Endothelial cell of umbilical vein (primary cell): ENCODE results near the gene NIN. TPM values are rescaled to one million over a fixed set of nuclear protein-coding genes. Genes with fewer than 3 reads are reported as not detected.

Experiments used
- BruUV-seq: library from RNA; stranded (reverse); fragments of 400-500 nt; replicated peaks from 2 replicates; lab custom pipeline; 2021; lab: Mats Ljungman, UMichigan
- CTCF ChIA-PET: fragments of 300-600, 350-600 bp; sonication (Branson Sonifier 250); formaldehyde crosslinking; loops from one replicate; lab custom pipeline; 2021; ENCODE audit warnings: antibody characterized with exemption, inconsistent platforms; lab: Charles Lee
- POLR2A ChIA-PET: fragments of 300-600, 350-600 bp; sonication (Branson Sonifier 250); formaldehyde crosslinking; loops from one replicate; lab custom pipeline; 2021; ENCODE audit warnings: antibody characterized with exemption, inconsistent platforms; lab: Charles Lee
- DNase-seq: peaks from one replicate; pipeline ENCODE4 v3.0.0-alpha.2; 2011; ENCODE audit warnings: low read depth, low spot score
- FAIRE-seq: peaks from 2 replicates; lab custom pipeline; 2011; peaks lifted over from hg19 to GRCh38; lab: Jason Lieb, UNC
- H2AFZ ChIP-seq: 2 replicates; pipeline ENCODE4 v1.6.0; 2012; ENCODE audit warnings: low read depth, low read length, control low read depth, inconsistent platforms
- H3K27ac ChIP-seq: 2 replicates; pipeline ENCODE4 v1.5.1; 2011; ENCODE audit warnings: low read depth, mild to moderate bottlenecking, control low read depth, low read length, moderate library complexity; ENCODE audit not compliant: insufficient read depth
- H3K27me3 ChIP-seq, 2 experiments: 2 replicates each; pipeline versions ENCODE4 v1.6.0 to v1.6.1; 2011; ENCODE audit warnings: low read length in 2 of 2, mixed read lengths in 1 of 2; ENCODE audit not compliant: control insufficient read depth in 2 of 2, insufficient read depth in 2 of 2
- H3K36me3 ChIP-seq, 2 experiments: 2 replicates in 1 of 2; 3 replicates in 1 of 2; pipeline ENCODE4 v1.5.1; 2011; ENCODE audit warnings: low read length in 2 of 2, mild to moderate bottlenecking in 1 of 2, moderate library complexity in 1 of 2; ENCODE audit not compliant: control insufficient read depth in 2 of 2, insufficient read depth in 2 of 2; ENCODE audit errors: extremely low read depth in 1 of 2
- H3K4me1 ChIP-seq: 3 replicates; pipeline ENCODE4 v1.5.1; 2011; ENCODE audit warnings: mild to moderate bottlenecking, low read length; ENCODE audit not compliant: control insufficient read depth, insufficient read depth; ENCODE audit errors: extremely low read depth
- H3K4me2 ChIP-seq: 2 replicates; pipeline ENCODE4 v1.6.1; 2011; ENCODE audit warnings: low read length, control low read depth, mixed read lengths; ENCODE audit not compliant: insufficient read depth
- H3K4me3 ChIP-seq, 3 experiments: fragments of 200-600 bp in 1 of 3; sonication (generic), shearing (Covaris generic) in 1 of 3; replicated peaks in 1 of 3; 2 replicates each; pipeline ENCODE4 v1.5.1; 2011 to 2016; ENCODE audit warnings: control low read depth in 3 of 3, low read length in 3 of 3, mild to moderate bottlenecking in 2 of 3, inconsistent platforms in 1 of 3, low read depth in 1 of 3, moderate library complexity in 1 of 3; ENCODE audit not compliant: insufficient read depth in 1 of 3
- H3K79me2 ChIP-seq: 2 replicates; pipeline ENCODE4 v1.6.0; 2012; ENCODE audit warnings: low read length, inconsistent platforms; ENCODE audit not compliant: control insufficient read depth, insufficient read depth
- H3K9ac ChIP-seq: replicated peaks from 2 replicates; pipeline ENCODE3; 2011; ENCODE audit warnings: low read length, control low read depth; ENCODE audit not compliant: insufficient read depth; ENCODE audit errors: extremely low read depth
- H3K9me1 ChIP-seq: replicated peaks from 3 replicates; pipeline ENCODE4 v1.6.0; 2011; ENCODE audit warnings: mild to moderate bottlenecking, low read length; ENCODE audit not compliant: control insufficient read depth, insufficient read depth; ENCODE audit errors: extremely low read depth
- H3K9me3 ChIP-seq: replicated peaks from 2 replicates; pipeline ENCODE4 v1.5.1; 2012; ENCODE audit warnings: low read length, inconsistent platforms; ENCODE audit not compliant: control insufficient read depth, insufficient read depth
- H4K20me1 ChIP-seq: replicated peaks from 2 replicates; pipeline ENCODE3; 2011; ENCODE audit warnings: mild to moderate bottlenecking, low read length; ENCODE audit not compliant: control insufficient read depth, insufficient read depth; ENCODE audit errors: extremely low read depth
- CTCF ChIP-seq, 2 donors: IDR thresholded peaks; 1 replicate in 1 of 2; 2 replicates in 1 of 2; pipeline ENCODE4 v1.5.1; 2011; ENCODE audit warnings: low read length in 2 of 2, mild to moderate bottlenecking in 2 of 2, moderate library complexity in 2 of 2, control low read depth in 1 of 2, inconsistent platforms in 1 of 2, low read depth in 1 of 2; ENCODE audit not compliant: insufficient read depth in 1 of 2; ENCODE audit errors: extremely low read depth in 1 of 2
- EZH2 ChIP-seq: IDR thresholded peaks from 2 replicates; pipeline ENCODE4 v1.6.1; 2012; ENCODE audit warnings: borderline replicate concordance, low read depth, mild to moderate bottlenecking, moderate library complexity, low read length, inconsistent platforms; ENCODE audit not compliant: severe bottlenecking
- FOS ChIP-seq: IDR thresholded peaks from 2 replicates; pipeline ENCODE4 v1.6.1; 2011; ENCODE audit warnings: mild to moderate bottlenecking, low read length, moderate library complexity, borderline replicate concordance; ENCODE audit not compliant: insufficient read depth
- GATA2 ChIP-seq: IDR thresholded peaks from 2 replicates; pipeline ENCODE4 v1.7.0; 2011; ENCODE audit warnings: low read depth, mild to moderate bottlenecking, moderate library complexity, mixed read lengths, low read length; ENCODE audit not compliant: insufficient read length, insufficient read depth
- JUN ChIP-seq: IDR thresholded peaks from 2 replicates; pipeline ENCODE4 v1.6.1; 2011; ENCODE audit warnings: borderline replicate concordance, low read depth; ENCODE audit not compliant: insufficient read length, insufficient read depth
- MAX ChIP-seq: IDR thresholded peaks from 2 replicates; pipeline ENCODE4 v1.6.1; 2011; ENCODE audit not compliant: insufficient read depth, insufficient read length
- MYC ChIP-seq: IDR thresholded peaks from one replicate; pipeline ENCODE4 v1.6.1; 2011; ENCODE audit warnings: mild to moderate bottlenecking, low read depth, low read length
- POLR2A ChIP-seq: IDR thresholded peaks from 2 replicates; pipeline ENCODE4 v1.6.1; 2012; ENCODE audit warnings: low read depth, mild to moderate bottlenecking, control low read depth, low read length
- POLR2AphosphoS5 ChIP-seq: IDR thresholded peaks from 2 replicates; pipeline ENCODE4 v1.6.1; 2012; ENCODE audit warnings: low read depth, mild to moderate bottlenecking, control low read depth, low read length, moderate library complexity; ENCODE audit not compliant: insufficient read depth
- dilution Hi-C: fragments of 300-500 bp; cut with MboI; formaldehyde crosslinking; loops from one replicate; pipeline ENCODE4 v1.15.0; 2019; ENCODE audit warnings: low sequenced_read_pairs; ENCODE audit not compliant: extremely low pct_ligation_motif_present
- intact Hi-C: fragments of 100-400 bp; cut with micrococcal nuclease; formaldehyde crosslinking; loops from one replicate; pipeline ENCODE4 v1.10.0; 2022
- polyA plus RNA-seq, 4 experiments: library from polyadenylated mRNA; depleted of rRNA in 3 of 4; stranded (reverse) in 3 of 4; unstranded in 1 of 4; fragments of >200 nt; gene quantifications; 2 replicates each; pipeline versions ENCODE4 v1.2.1 to v1.2.3, GENCODE V29; 2011 to 2012; ENCODE audit warnings: missing spikeins in 1 of 4
- total RNA-seq: library from RNA; stranded (reverse); gene quantifications from 2 replicates; pipeline ENCODE4 v1.2.3, GENCODE V29; 2021

Gene NIN
- total and polyA plus RNA-seq, 2 donors (not counting 3 experiments of a cell fraction or from before 2014, with no cell fraction given), result 7.1 to 76.3 TPM

GRCh38 chr14:50784683-50785456 is 46.1 kb downstream of the NIN start:
- no peak overlapping the region for H3K27ac ChIP-seq
- H3K4me2 ChIP-seq, result no peak overlapping the region
- POLR2A ChIA-PET, result no interaction called here
- CTCF ChIA-PET, result interaction anchor here (0.7 to 8.2 kb wide), 5 partner anchors 8 to 75 kb away, joined by 3 to 52 read pairs (median 6); no protein-coding TSS in a partner anchor
- FAIRE-seq (no peak), DNase-seq (no peak)
- peaks cover 19% of the 10 kb centered on the region for H3K4me1 ChIP-seq
- no peak overlapping the region for H3K4me3 ChIP-seq
- dilution Hi-C loops, result no loop called here
- no peak overlapping the region for H2AFZ ChIP-seq
- BruUV-seq, result no TSS peak
- H3K79me2 ChIP-seq, result no peaks in the 10 kb centered on the region
- no peaks in the 10 kb centered on the region for H4K20me1 ChIP-seq
- H3K9me3 ChIP-seq, result no peaks in the 10 kb centered on the region
- H3K27me3 ChIP-seq, result no peaks in the 10 kb centered on the region
- no peak for TF ChIP-seq CTCF (IDR thresholded peaks at IDR 0.05; ENCODE audit: extremely low read depth in 1 of 2, insufficient read depth in 1 of 2, low read depth in 1 of 2, low read length in 2 of 2)
- TF ChIP-seq EZH2, result no peak
- TF ChIP-seq MAX, result no peak
- TF ChIP-seq FOS, result no peak
- no peak for TF ChIP-seq POLR2A
- no peak for TF ChIP-seq MYC
- TF ChIP-seq POLR2AphosphoS5, result no peak
- no peak for TF ChIP-seq JUN
- no peak for TF ChIP-seq GATA2
- H3K9ac ChIP-seq, result no peak overlapping the region
- intact Hi-C loops, result no loop called here
- no peaks in the 10 kb centered on the region for H3K9me1 ChIP-seq
- no peaks in the 10 kb centered on the region for H3K36me3 ChIP-seq
